Suprapubic skin (tissue), 4 donors: ENCODE data around the gene BUD23. TPM values are rescaled to one million over a fixed set of nuclear protein-coding genes. Genes with fewer than 3 reads are reported as not detected.
"Not testable (repeated sequence)": the region's sequence is repeated elsewhere in the genome, so short reads cannot be mapped to it uniquely, and the experiment has no call there.

Source experiments
- DNase-seq, 2 donors: peaks; one replicate each; pipeline ENCODE4 v3.0.0-alpha.2; 2019; ENCODE audit warnings: low spot score in 2 of 2
- H3K27ac ChIP-seq: fragments of 200-600 bp; sonication (generic); one replicate; pipeline ENCODE4 v1.5.1; 2019
- H3K27me3 ChIP-seq: fragments of 200-600 bp; sonication (generic); one replicate; pipeline ENCODE4 v1.5.1; 2019
- H3K36me3 ChIP-seq: fragments of 200-600 bp; sonication (generic); one replicate; pipeline ENCODE4 v1.5.1; 2019
- H3K4me1 ChIP-seq: fragments of 200-600 bp; sonication (generic); one replicate; pipeline ENCODE4 v1.5.1; 2019
- H3K4me3 ChIP-seq: fragments of 200-600 bp; sonication (generic); one replicate; pipeline ENCODE4 v1.5.1; 2019; ENCODE audit warnings: mild to moderate bottlenecking
- H3K9me3 ChIP-seq: fragments of 200-600 bp; sonication (generic); one replicate; pipeline ENCODE4 v1.5.1; 2019
- CTCF ChIP-seq, 2 donors: fragments of 200-600 bp in 1 of 2; fragments of 450-650 bp in 1 of 2; sonication (generic) in 1 of 2; IDR thresholded peaks; one replicate each; pipeline ENCODE4 v1.5.1; 2016 to 2019; ENCODE audit warnings: antibody characterized with exemption in 2 of 2, mild to moderate bottlenecking in 1 of 2, moderate library complexity in 1 of 2
- EP300 ChIP-seq: sonication (generic); formaldehyde crosslinking; IDR thresholded peaks from one replicate; pipeline ENCODE4 v1.6.1; 2017; ENCODE audit warnings: antibody characterized with exemption
- POLR2A ChIP-seq, 2 donors: fragments of 450-650 bp; IDR thresholded peaks; one replicate each; pipeline ENCODE4 v1.6.1; 2017; ENCODE audit warnings: antibody characterized with exemption in 2 of 2, mild to moderate bottlenecking in 2 of 2, moderate library complexity in 2 of 2
- POLR2AphosphoS5 ChIP-seq, 3 donors: sonication (generic); formaldehyde crosslinking; IDR thresholded peaks; one replicate each; pipeline ENCODE4 v1.6.1; 2017; ENCODE audit warnings: antibody characterized with exemption in 3 of 3
- WGBS: methylation state at CpG from one replicate; pipeline ENCODE4 v1.1.5; 2018; 5-methylcytosine and 5-hydroxymethylcytosine counted together
- total RNA-seq, 4 donors: library from RNA; depleted of rRNA; stranded (reverse); fragments of >200 nt; gene quantifications; one replicate each; pipeline ENCODE4 v1.1.0, GENCODE V29; 2016

Gene BUD23
- total RNA-seq, 4 donors from 2014 or later, result 48.1 to 65.8 (median 53.8) TPM

DNA sequence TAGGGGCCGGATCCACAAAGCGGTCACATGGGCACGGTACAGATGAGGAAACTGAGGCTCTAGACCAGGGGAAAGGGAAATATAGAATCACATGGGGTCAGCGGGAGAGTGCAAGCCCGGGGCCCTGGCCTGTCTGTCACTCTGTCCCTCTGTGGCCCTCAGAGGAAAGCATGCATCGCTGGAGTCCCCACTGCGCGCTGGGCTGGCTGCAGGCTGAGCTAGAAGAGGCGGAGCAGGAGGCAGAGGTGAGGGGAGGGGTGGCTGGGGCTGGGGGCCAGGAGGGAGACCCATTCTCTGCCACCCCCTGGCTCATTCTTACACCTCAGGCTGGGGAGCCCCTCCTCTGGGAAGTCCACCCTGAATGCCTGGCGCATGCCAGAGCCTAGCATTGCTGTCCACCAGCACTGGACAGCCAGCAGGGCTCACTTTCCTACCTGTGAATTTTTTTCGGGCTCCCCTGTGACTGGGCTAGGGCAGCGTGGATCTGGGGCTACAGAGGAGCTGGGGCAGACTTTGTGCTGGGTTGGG, 13.5 kb upstream of the BUD23 start:
- H3K4me1 ChIP-seq, result peaks cover 20% of the 10 kb centered on the region
- TF ChIP-seq POLR2AphosphoS5 (IDR thresholded peaks at IDR 0.05), result no peak
- no peak for TF ChIP-seq CTCF (IDR thresholded peaks at IDR 0.05)
- TF ChIP-seq EP300, result no peak
- WGBS, result 88% methylated on average over 9 of the region's 12 CpGs
- H3K4me3 ChIP-seq, result no peak overlapping the region
- H3K27me3 ChIP-seq, result no peaks in the 10 kb centered on the region
- H3K36me3 ChIP-seq, result no peaks in the 10 kb centered on the region
- H3K27ac ChIP-seq, result no peak overlapping the region
- H3K9me3 ChIP-seq, result no peaks in the 10 kb centered on the region
- no peak for DNase-seq

- Histone ChIP-seq H3K27me3 (no peaks in the 10 kb centered on the region), H3K36me3 (no peaks in the 10 kb centered on the region), H3K4me3 (no peak overlapping the region), H3K27ac (no peak overlapping the region), H3K4me1 (peaks cover 20% of the 10 kb centered on the region), H3K9me3 (no peaks in the 10 kb centered on the region)
- TF ChIP-seq POLR2AphosphoS5 (IDR thresholded peaks at IDR 0.05), result no peak
- no peak for TF ChIP-seq CTCF (IDR thresholded peaks at IDR 0.05)
- TF ChIP-seq POLR2A (IDR thresholded peaks at IDR 0.05), result no peak
- no peak for TF ChIP-seq EP300
- no peak for DNase-seq
- WGBS, result no CpG with 5 or more reads among the region's 12 CpGs
These were observed 12.1 kb upstream of the BUD23 start for GRCh38 chr7:73671322-73671661.

DNA sequence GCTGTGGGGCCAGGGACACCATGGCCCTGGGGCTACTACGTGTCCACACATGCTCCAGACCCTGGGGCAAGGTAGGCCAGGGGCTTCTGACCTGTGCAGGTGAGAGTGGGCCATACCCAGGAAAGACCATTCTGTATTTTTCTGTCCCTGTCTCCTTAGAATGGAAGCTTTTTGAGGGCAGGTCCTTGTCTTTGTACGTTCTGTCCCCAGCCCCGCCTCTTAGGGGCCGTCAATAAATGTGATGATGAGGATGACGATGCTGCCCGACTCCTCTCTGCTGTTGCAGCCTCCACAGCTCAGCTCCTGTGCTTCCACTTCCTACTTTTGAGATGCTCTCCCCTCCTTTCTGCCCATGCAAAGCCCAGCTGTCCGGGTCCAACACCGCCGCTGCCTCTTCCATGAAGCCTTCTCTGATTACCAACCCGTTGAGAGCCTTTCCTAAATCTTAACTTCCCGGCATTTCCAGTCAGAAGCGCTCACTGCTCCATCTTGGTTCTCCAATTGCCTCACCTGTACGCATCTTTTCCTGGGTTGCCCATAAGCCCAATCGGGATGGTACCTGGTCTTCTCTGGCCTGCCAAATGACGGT, 11.4 kb upstream of the BUD23 start:
- H3K36me3 ChIP-seq, result no peaks in the 10 kb centered on the region
- no peak for TF ChIP-seq POLR2AphosphoS5 (IDR thresholded peaks at IDR 0.05)
- TF ChIP-seq CTCF (IDR thresholded peaks at IDR 0.05), result no peak
- no peak for TF ChIP-seq POLR2A (IDR thresholded peaks at IDR 0.05)
- H3K4me1 ChIP-seq, result peaks cover 20% of the 10 kb centered on the region
- H3K9me3 ChIP-seq, result no peaks in the 10 kb centered on the region
- H3K27ac ChIP-seq, result no peak overlapping the region
- WGBS, result 92% methylated on average over 15 of the region's 15 CpGs
- no peak for DNase-seq
- no peak overlapping the region for H3K4me3 ChIP-seq
- no peaks in the 10 kb centered on the region for H3K27me3 ChIP-seq

DNA sequence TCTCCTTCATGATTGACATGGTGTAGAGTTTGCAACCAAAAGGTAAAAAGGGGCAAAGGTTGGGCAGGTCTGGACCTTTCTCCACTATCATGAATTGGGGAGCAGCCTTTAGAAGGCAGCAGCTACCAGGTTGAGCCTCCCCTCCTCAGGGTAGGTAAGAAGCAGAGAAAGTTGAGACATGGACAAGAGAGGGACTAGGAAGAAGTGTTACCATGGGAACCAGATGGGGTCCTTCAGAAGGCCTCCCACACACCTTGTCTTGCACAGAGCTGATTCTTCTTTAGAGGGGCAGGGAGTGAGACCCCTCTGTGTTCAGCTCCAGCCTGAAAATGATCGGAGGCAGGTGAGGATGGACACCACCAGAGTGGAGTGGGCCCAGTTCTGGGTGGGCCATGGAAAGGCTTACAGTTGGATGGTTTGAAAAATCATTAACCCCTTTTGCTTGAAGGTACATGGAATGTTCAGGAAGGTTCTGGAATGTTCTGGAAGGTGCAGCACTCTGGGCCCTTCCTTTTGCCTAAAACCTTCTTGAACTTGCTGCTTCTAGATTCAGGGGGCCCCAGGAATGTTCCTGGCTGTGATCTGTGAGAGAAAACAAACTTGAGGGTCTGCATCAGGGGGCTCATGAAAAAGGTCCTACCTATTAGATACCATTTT, 8.8 kb upstream of the BUD23 start:
- H3K4me1 ChIP-seq, result no peaks in the 10 kb centered on the region
- no peaks in the 10 kb centered on the region for H3K9me3 ChIP-seq
- H3K27me3 ChIP-seq, result no peaks in the 10 kb centered on the region
- H3K27ac ChIP-seq, result no peak overlapping the region
- no peak for TF ChIP-seq EP300
- TF ChIP-seq CTCF (IDR thresholded peaks at IDR 0.05), result no peak
- no peak for TF ChIP-seq POLR2A (IDR thresholded peaks at IDR 0.05)
- TF ChIP-seq POLR2AphosphoS5 (IDR thresholded peaks at IDR 0.05), result no peak
- peaks cover 20% of the 10 kb centered on the region for H3K36me3 ChIP-seq
- 83% methylated on average over 1 of the region's 1 CpG for WGBS
- DNase-seq, result no peak
- no peak overlapping the region for H3K4me3 ChIP-seq

GRCh38 chr7:73676062-73676461, 7.3 kb upstream of the BUD23 start:
- H3K27ac ChIP-seq, H3K4me3 ChIP-seq, H3K9me3 ChIP-seq, H3K27me3 ChIP-seq, DNase-seq: not testable (repeated sequence)
- H3K36me3 ChIP-seq, result peaks cover 23% of the 10 kb centered on the region
- 76% methylated on average over 8 of the region's 9 CpGs for WGBS
- peaks cover 12% of the 10 kb centered on the region for H3K4me1 ChIP-seq
